OCI-LY7 (cell line): ENCODE data around the gene NDEL1. TPM values are rescaled to one million over a fixed set of nuclear protein-coding genes. Genes with fewer than 3 reads are reported as not detected.

Source experiments
- BruUV-seq: library from RNA; stranded (reverse); fragments of 400-500 nt; replicated peaks from 2 replicates; lab custom pipeline; 2021; lab: Mats Ljungman, UMichigan
- CTCF ChIA-PET: fragments of 300-600 bp; sonication (Branson Sonifier 250); formaldehyde crosslinking; loops from one replicate; lab custom pipeline; 2022; ENCODE audit warnings: antibody characterized with exemption; ENCODE audit not compliant: unreplicated experiment; lab: Charles Lee
- POLR2A ChIA-PET: fragments of 300-600 bp; sonication (Branson Sonifier 250); formaldehyde crosslinking; loops from one replicate; lab custom pipeline; 2022; ENCODE audit warnings: antibody characterized with exemption; lab: Charles Lee
- DNase-seq: peaks from one replicate; pipeline ENCODE4 v3.0.0-alpha.2; 2015; ENCODE audit warnings: low spot score
- H2AFZ ChIP-seq: fragments of 200-600 bp; sonication (generic), shearing (Covaris generic); 2 replicates; pipeline ENCODE4 v1.6.1; 2014; ENCODE audit warnings: mild to moderate bottlenecking, antibody characterized with exemption, low read length, moderate library complexity
- H3K27ac ChIP-seq: fragments of 200-600 bp; sonication (generic); 2 replicates; pipeline ENCODE4 v1.5.1; 2014; ENCODE audit warnings: mixed run types, low read depth, mild to moderate bottlenecking, moderate library complexity, low read length, inconsistent platforms; ENCODE audit not compliant: poor library complexity, severe bottlenecking
- H3K36me3 ChIP-seq: fragments of 200-600 bp; sonication (generic); 2 replicates; pipeline ENCODE4 v1.6.1; 2014; ENCODE audit warnings: mild to moderate bottlenecking, antibody characterized with exemption, low read length, moderate library complexity, mixed read lengths; ENCODE audit not compliant: insufficient read depth
- H3K4me1 ChIP-seq: fragments of 200-600 bp; sonication (generic); 2 replicates; pipeline ENCODE4 v1.5.1; 2014; ENCODE audit warnings: mild to moderate bottlenecking, low read length; ENCODE audit not compliant: insufficient read depth, poor library complexity, severe bottlenecking
- H3K4me2 ChIP-seq: fragments of 200-600 bp; sonication (generic); 2 replicates; pipeline ENCODE4 v1.6.1; 2014; ENCODE audit warnings: mild to moderate bottlenecking, low read length
- H3K4me3 ChIP-seq: fragments of 200-600 bp; sonication (generic); 2 replicates; pipeline ENCODE4 v1.5.1; 2014; ENCODE audit warnings: mild to moderate bottlenecking, low read depth, low read length; ENCODE audit not compliant: poor library complexity, severe bottlenecking
- H3K79me2 ChIP-seq: fragments of 200-600 bp; sonication (generic); 2 replicates; pipeline ENCODE4 v1.6.1; 2016; ENCODE audit warnings: low read depth, mild to moderate bottlenecking, low read length, moderate library complexity, mixed read lengths; ENCODE audit not compliant: insufficient read depth
- H3K9me2 ChIP-seq: fragments of 200-600 bp; sonication (generic); 2 replicates; pipeline ENCODE4 v1.6.1; 2016; ENCODE audit warnings: mild to moderate bottlenecking, low read length, mixed read lengths; ENCODE audit not compliant: insufficient read depth
- H3K9me3 ChIP-seq: fragments of 200-600 bp; sonication (generic); 2 replicates; pipeline ENCODE4 v1.6.1; 2014; ENCODE audit warnings: mild to moderate bottlenecking, mixed run types, low read length, mixed read lengths
- H4K20me1 ChIP-seq: fragments of 200-600 bp; sonication (generic); 2 replicates; pipeline ENCODE4 v1.6.1; 2014; ENCODE audit warnings: mild to moderate bottlenecking, antibody characterized with exemption, low read length, moderate library complexity, mixed read lengths; ENCODE audit not compliant: insufficient read depth
- EZH2phosphoT487 ChIP-seq: fragments of 200-600 bp; sonication (generic); IDR thresholded peaks from 2 replicates; pipeline ENCODE4 v1.6.1; 2018; ENCODE audit warnings: low read depth, borderline replicate concordance, mild to moderate bottlenecking, mixed run types, antibody characterized with exemption, low read length, moderate library complexity, mixed read lengths
- intact Hi-C: fragments of 100-400 bp; cut with micrococcal nuclease; formaldehyde crosslinking; loops from one replicate; pipeline ENCODE4 v1.10.0; 2022; ENCODE audit not compliant: unreplicated experiment
- total RNA-seq, 2 experiments: library from RNA; depleted of rRNA in 1 of 2; stranded (reverse); fragments of >200 nt in 1 of 2; shearing (Covaris generic) in 1 of 2; gene quantifications; 2 replicates each; pipeline ENCODE4 v1.2.3, GENCODE V29; 2014 to 2022
- TF ChIP-seq, protein P1 (sequence below): fragments of 200-600 bp; sonication (generic); conservative IDR thresholded peaks from 2 replicates; pipeline ENCODE4 v1.5.1; 2014; ENCODE audit warnings: mild to moderate bottlenecking, antibody characterized with exemption, low read length, moderate library complexity, mixed read lengths

Gene NDEL1
- total RNA-seq, 2 experiments from 2014 or later: 37.9 to 65.7 TPM

DNA sequence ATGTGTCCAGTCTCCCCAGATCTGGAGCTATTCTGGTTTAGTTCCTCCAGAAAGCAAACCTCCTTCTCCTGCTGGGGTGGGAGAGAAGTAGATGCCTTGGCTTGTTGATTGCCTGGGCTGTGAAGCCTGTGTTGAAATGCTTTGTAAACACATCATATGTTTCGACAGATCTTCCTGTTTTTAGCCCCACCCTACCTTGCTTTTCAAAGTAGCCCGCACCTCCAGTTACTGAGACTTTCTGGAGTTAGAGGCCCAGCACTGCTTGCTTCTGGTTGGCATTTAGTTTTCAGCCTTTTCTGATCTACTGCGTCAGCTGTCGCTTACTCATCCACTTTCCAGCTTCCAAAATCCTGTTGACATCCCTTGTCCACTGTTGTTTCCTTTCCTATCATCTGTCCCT is 17.9 kb upstream of the NDEL1 start:
- no peaks in the 10 kb centered on the region for H3K79me2 ChIP-seq
- POLR2A ChIA-PET: no interaction called here
- intact Hi-C loops: no loop called here
- no peak overlapping the region for H2AFZ ChIP-seq
- DNase-seq: no peak
- H3K9me2 ChIP-seq: no peaks in the 10 kb centered on the region
- no peak overlapping the region for H3K4me3 ChIP-seq
- TF ChIP-seq EZH2phosphoT487: no peak
- TF ChIP-seq, protein P1, sequence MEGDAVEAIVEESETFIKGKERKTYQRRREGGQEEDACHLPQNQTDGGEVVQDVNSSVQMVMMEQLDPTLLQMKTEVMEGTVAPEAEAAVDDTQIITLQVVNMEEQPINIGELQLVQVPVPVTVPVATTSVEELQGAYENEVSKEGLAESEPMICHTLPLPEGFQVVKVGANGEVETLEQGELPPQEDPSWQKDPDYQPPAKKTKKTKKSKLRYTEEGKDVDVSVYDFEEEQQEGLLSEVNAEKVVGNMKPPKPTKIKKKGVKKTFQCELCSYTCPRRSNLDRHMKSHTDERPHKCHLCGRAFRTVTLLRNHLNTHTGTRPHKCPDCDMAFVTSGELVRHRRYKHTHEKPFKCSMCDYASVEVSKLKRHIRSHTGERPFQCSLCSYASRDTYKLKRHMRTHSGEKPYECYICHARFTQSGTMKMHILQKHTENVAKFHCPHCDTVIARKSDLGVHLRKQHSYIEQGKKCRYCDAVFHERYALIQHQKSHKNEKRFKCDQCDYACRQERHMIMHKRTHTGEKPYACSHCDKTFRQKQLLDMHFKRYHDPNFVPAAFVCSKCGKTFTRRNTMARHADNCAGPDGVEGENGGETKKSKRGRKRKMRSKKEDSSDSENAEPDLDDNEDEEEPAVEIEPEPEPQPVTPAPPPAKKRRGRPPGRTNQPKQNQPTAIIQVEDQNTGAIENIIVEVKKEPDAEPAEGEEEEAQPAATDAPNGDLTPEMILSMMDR: no peak
- no peaks in the 10 kb centered on the region for H3K4me1 ChIP-seq
- H4K20me1 ChIP-seq: no peaks in the 10 kb centered on the region
- no TSS peak for BruUV-seq
- H3K27ac ChIP-seq: no peak overlapping the region
- CTCF ChIA-PET: no interaction called here
- H3K36me3 ChIP-seq: no peaks in the 10 kb centered on the region
- H3K4me2 ChIP-seq: no peak overlapping the region
- no peaks in the 10 kb centered on the region for H3K9me3 ChIP-seq

DNA sequence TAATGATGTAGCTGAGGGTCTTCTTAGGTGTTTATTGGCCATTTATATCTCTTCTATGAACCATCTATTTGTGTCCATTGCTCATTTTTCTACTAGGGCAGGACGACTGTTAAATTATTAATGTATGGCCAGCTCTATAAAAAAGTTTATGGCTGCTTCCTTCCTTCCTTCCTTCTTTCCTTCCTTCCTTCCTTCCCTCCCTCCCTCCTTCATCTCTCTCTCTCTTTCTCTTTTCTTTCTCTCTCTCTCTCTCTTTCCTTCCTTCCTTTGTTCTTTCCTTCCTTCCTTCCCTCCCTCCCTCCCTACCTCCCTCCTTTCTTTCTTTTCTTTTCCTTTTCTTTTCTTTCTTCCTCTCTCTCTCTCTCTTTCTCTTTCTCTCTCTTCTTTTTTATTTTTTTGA is 17.2 kb upstream of the NDEL1 start:
- no peak overlapping the region for H3K4me2 ChIP-seq
- TF ChIP-seq EZH2phosphoT487: no peak
- TF ChIP-seq, protein P1: no peak
- no peaks in the 10 kb centered on the region for H3K36me3 ChIP-seq
- no peak overlapping the region for H3K27ac ChIP-seq
- intact Hi-C loops: no loop called here
- H2AFZ ChIP-seq: no peak overlapping the region
- ChIA-PET CTCF (no interaction called here), POLR2A (no interaction called here)
- H3K79me2 ChIP-seq: no peaks in the 10 kb centered on the region
- no peaks in the 10 kb centered on the region for H4K20me1 ChIP-seq
- H3K4me3 ChIP-seq: no peak overlapping the region
- DNase-seq: no peak
- H3K9me2 ChIP-seq: no peaks in the 10 kb centered on the region
- no peaks in the 10 kb centered on the region for H3K9me3 ChIP-seq
- no peaks in the 10 kb centered on the region for H3K4me1 ChIP-seq
- no TSS peak for BruUV-seq

DNA sequence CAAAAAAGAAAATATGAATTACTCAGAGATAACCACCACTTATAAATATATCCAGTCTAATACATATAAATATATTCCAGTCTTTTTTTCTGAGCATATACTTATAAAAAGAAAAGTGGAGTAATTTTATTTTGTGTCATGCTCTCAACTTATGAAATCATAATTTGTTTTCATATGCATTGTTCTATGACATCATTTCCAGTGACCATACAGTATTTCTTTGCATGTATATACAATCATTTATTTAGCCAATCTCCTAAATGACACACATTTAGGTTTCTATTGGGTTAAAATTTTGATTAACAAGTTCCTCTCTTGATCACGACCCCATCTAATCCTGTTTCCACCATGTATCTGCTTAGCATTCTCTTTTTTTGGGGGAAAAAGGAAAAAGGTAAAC is 16.4 kb upstream of the NDEL1 start:
- ChIA-PET CTCF (no interaction called here), POLR2A (interaction anchor here (0.5 kb wide), 1 partner anchor 622 kb away, joined by 4 read pairs; no protein-coding TSS in a partner anchor)
- H3K27ac ChIP-seq: no peak overlapping the region
- no TSS peak for BruUV-seq
- H3K9me3 ChIP-seq: no peaks in the 10 kb centered on the region
- H3K36me3 ChIP-seq: no peaks in the 10 kb centered on the region
- no peaks in the 10 kb centered on the region for H3K79me2 ChIP-seq
- H3K4me3 ChIP-seq: no peak overlapping the region
- intact Hi-C loops: no loop called here
- no peaks in the 10 kb centered on the region for H3K9me2 ChIP-seq
- no peaks in the 10 kb centered on the region for H3K4me1 ChIP-seq
- no peak for DNase-seq
- H2AFZ ChIP-seq: no peak overlapping the region
- TF ChIP-seq, protein P1: no peak
- no peak for TF ChIP-seq EZH2phosphoT487
- no peaks in the 10 kb centered on the region for H4K20me1 ChIP-seq
- no peak overlapping the region for H3K4me2 ChIP-seq
